MM.1S (cell line): Measurements from ENCODE around the gene SEC31B.

Experiments
- EZH2 ChIP-seq: fragments of 300-600 bp; sonication (generic); optimal IDR thresholded peaks from 2 replicates; pipeline ENCODE3; 2017; ENCODE audit warnings: low read depth, mild to moderate bottlenecking, antibody characterized with exemption, low read length, mixed read lengths
- EZH2phosphoT487 ChIP-seq: fragments of 300-600 bp; sonication (generic); IDR thresholded peaks from 2 replicates; pipeline ENCODE4 v1.6.1; 2018; ENCODE audit warnings: antibody characterized with exemption, low read length
- TF ChIP-seq, protein P1 (sequence below): fragments of 300-600 bp; sonication (generic); IDR thresholded peaks from 2 replicates; pipeline ENCODE4 v1.5.1; 2016; ENCODE audit warnings: antibody characterized with exemption, low read length, mixed read lengths

DNA sequence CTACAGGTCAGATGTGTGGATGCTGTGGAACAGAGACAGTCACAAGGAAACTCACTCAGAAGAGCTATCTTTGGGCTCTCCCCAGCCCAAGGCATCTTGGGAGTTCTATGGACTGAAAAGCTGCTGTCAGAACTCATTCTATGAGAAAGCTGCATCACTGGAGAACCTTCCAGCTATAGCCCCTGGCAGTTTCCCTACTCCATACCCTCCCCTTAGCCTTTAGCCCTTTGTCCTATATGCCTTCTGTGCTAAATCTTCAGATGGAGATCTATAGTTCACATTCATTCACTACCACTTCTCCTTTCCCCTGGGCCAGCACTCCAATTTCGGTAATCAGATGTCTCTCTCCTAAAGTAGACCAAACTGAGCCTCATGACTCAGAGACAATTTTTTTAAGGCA, 49.9 kb downstream of the SEC31B start:
- TF ChIP-seq, protein P1, sequence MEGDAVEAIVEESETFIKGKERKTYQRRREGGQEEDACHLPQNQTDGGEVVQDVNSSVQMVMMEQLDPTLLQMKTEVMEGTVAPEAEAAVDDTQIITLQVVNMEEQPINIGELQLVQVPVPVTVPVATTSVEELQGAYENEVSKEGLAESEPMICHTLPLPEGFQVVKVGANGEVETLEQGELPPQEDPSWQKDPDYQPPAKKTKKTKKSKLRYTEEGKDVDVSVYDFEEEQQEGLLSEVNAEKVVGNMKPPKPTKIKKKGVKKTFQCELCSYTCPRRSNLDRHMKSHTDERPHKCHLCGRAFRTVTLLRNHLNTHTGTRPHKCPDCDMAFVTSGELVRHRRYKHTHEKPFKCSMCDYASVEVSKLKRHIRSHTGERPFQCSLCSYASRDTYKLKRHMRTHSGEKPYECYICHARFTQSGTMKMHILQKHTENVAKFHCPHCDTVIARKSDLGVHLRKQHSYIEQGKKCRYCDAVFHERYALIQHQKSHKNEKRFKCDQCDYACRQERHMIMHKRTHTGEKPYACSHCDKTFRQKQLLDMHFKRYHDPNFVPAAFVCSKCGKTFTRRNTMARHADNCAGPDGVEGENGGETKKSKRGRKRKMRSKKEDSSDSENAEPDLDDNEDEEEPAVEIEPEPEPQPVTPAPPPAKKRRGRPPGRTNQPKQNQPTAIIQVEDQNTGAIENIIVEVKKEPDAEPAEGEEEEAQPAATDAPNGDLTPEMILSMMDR = no peak
- TF ChIP-seq EZH2 (no peak), EZH2phosphoT487 (no peak)
